Panc1 (cell line): ENCODE measurements around the gene BLTP3B. TPM values are rescaled to one million over a fixed set of nuclear protein-coding genes. Genes with fewer than 3 reads are reported as not detected.

Source experiments
- ATAC-seq: fragments of 200-7000 bp; cut with Tn5 transposase; 2 replicates; pipeline ENCODE4 v1.9.1; 2020; ENCODE audit warnings: mild to moderate bottlenecking, moderate library complexity
- BruUV-seq: library from RNA; stranded (reverse); fragments of 400-500 nt; replicated peaks from 2 replicates; lab custom pipeline; 2021; lab: Mats Ljungman, UMichigan
- CTCF ChIA-PET: fragments of 300-600 bp; sonication (Branson Sonifier 250); formaldehyde crosslinking; loops from one replicate; lab custom pipeline; 2022; ENCODE audit warnings: antibody characterized with exemption; lab: Charles Lee
- POLR2A ChIA-PET: fragments of 300-600 bp; sonication (Branson Sonifier 250); formaldehyde crosslinking; loops from one replicate; lab custom pipeline; 2022; ENCODE audit warnings: antibody characterized with exemption; lab: Charles Lee
- DNase-seq: peaks from one replicate; pipeline ENCODE4 v3.0.0-alpha.2; 2010; ENCODE audit warnings: low read depth, low spot score
- H3K27ac ChIP-seq: 2 replicates; pipeline ENCODE4 v1.5.1; 2011; ENCODE audit warnings: mild to moderate bottlenecking, low read length, inconsistent platforms
- H3K27me3 ChIP-seq: fragments of 200-500 bp; sonication (Bioruptor generic); 2 replicates; pipeline ENCODE4 v1.6.0; 2014; ENCODE audit warnings: low read length, inconsistent platforms; ENCODE audit not compliant: control insufficient read depth, insufficient read depth
- H3K36me3 ChIP-seq: fragments of 200-500 bp; sonication (Bioruptor generic); 2 replicates; pipeline ENCODE4 v1.5.1; 2014; ENCODE audit warnings: inconsistent platforms, mild to moderate bottlenecking, low read length, moderate library complexity; ENCODE audit not compliant: control insufficient read depth, insufficient read depth
- H3K4me1 ChIP-seq: 2 replicates; pipeline ENCODE4 v1.5.1; 2011; ENCODE audit warnings: inconsistent platforms, mild to moderate bottlenecking, low read length, moderate library complexity; ENCODE audit not compliant: control insufficient read depth, insufficient read depth
- H3K4me3 ChIP-seq, 2 experiments: 2 replicates each; pipeline ENCODE4 v1.5.1; 2011 to 2012; ENCODE audit warnings: low read depth in 2 of 2, low read length in 2 of 2, mild to moderate bottlenecking in 2 of 2, inconsistent platforms in 1 of 2, moderate library complexity in 1 of 2
- H3K9me3 ChIP-seq: fragments of 200-500 bp; sonication (Bioruptor generic); 2 replicates; pipeline ENCODE4 v1.5.1; 2014; ENCODE audit warnings: low read depth, mild to moderate bottlenecking, inconsistent platforms, low read length, moderate library complexity; ENCODE audit not compliant: control insufficient read depth, insufficient read depth
- CTCF ChIP-seq: fragments of 450-650 bp; IDR thresholded peaks from 2 replicates; pipeline ENCODE4 v1.5.1; 2017; ENCODE audit warnings: mild to moderate bottlenecking
- POLR2AphosphoS5 ChIP-seq: IDR thresholded peaks from 2 replicates; pipeline ENCODE4 v1.6.1; 2012; ENCODE audit warnings: mild to moderate bottlenecking, low read depth, low read length, moderate library complexity
- REST ChIP-seq, 2 experiments: IDR thresholded peaks; 2 replicates each; pipeline ENCODE4 v1.6.1; 2011 to 2012; ENCODE audit warnings: low read depth in 2 of 2, control low read depth in 1 of 2, low read length in 1 of 2, mild to moderate bottlenecking in 1 of 2, moderate library complexity in 1 of 2; ENCODE audit not compliant: insufficient read depth in 1 of 2
- SIN3A ChIP-seq: IDR thresholded peaks from 2 replicates; pipeline ENCODE4 v1.6.1; 2012; ENCODE audit warnings: low read depth, mild to moderate bottlenecking, low read length, moderate library complexity, borderline replicate concordance; ENCODE audit not compliant: insufficient read depth
- TCF7L2 ChIP-seq: IDR thresholded peaks from 2 replicates; pipeline ENCODE4 v1.6.1; 2011; ENCODE audit warnings: mild to moderate bottlenecking, low read depth, low read length, inconsistent platforms
- in situ Hi-C: cut with HindIII; loops from 2 replicates; pipeline ENCODE4 v1.10.0; 2016; ENCODE audit warnings: low sequenced_read_pairs, low pct_unique_long_range_greater_than_20kb
- intact Hi-C: fragments of 100-400 bp; cut with micrococcal nuclease; formaldehyde crosslinking; loops from one replicate; pipeline ENCODE4 v1.10.0; 2022; ENCODE audit not compliant: unreplicated experiment
- total RNA-seq: library from RNA; stranded (reverse); gene quantifications from one replicate; pipeline ENCODE4 v1.2.1, GENCODE V29; 2021; ENCODE audit not compliant: unreplicated experiment

Gene BLTP3B
- total RNA-seq, 1 experiment from 2014 or later = 32.2 TPM

GRCh38 chr12:100187857-100188519, 45.3 kb upstream of the BLTP3B start:
- intact Hi-C loops = no loop called here
- BruUV-seq = no TSS peak
- TF ChIP-seq CTCF (no peak), SIN3A (no peak), TCF7L2 (no peak), POLR2AphosphoS5 (no peak), REST (IDR thresholded peaks at IDR 0.05; ENCODE audit: insufficient read depth in 1 of 2, low read depth in 2 of 2, low read length in 1 of 2) (no peak)

GRCh38 chr12:100187068-100187467, 44.4 kb upstream of the BLTP3B start:
- H3K36me3 ChIP-seq = no peaks in the 10 kb centered on the region
- intact Hi-C loops = no loop called here
- no peak overlapping the region for H3K4me3 ChIP-seq
- no peaks in the 10 kb centered on the region for H3K27me3 ChIP-seq
- BruUV-seq = no TSS peak
- in situ Hi-C loops = no loop called here
- no peaks in the 10 kb centered on the region for H3K9me3 ChIP-seq
- CTCF ChIA-PET = interaction anchor here (0.6 kb wide), 1 partner anchor 59 kb away, joined by 5 read pairs; no protein-coding TSS in a partner anchor
- no peak overlapping the region for H3K27ac ChIP-seq
- TF ChIP-seq CTCF = no peak
- no peak for TF ChIP-seq REST (IDR thresholded peaks at IDR 0.05; ENCODE audit: insufficient read depth in 1 of 2, low read depth in 2 of 2, low read length in 1 of 2)
- no peak for TF ChIP-seq SIN3A
- TF ChIP-seq POLR2AphosphoS5 = no peak
- no peak for TF ChIP-seq TCF7L2
- no peak for ATAC-seq
- no peaks in the 10 kb centered on the region for H3K4me1 ChIP-seq
- POLR2A ChIA-PET = no interaction called here
- no peak for DNase-seq

More at GRCh38 chr12:100187857-100188519, 45.3 kb upstream of the BLTP3B start:
- no peak for ATAC-seq
- CTCF ChIA-PET = no interaction called here
- Histone ChIP-seq H3K27me3 (no peaks in the 10 kb centered on the region), H3K4me3 (no peak overlapping the region), H3K27ac (no peak overlapping the region), H3K9me3 (no peaks in the 10 kb centered on the region), H3K4me1 (no peaks in the 10 kb centered on the region), H3K36me3 (no peaks in the 10 kb centered on the region)
- no peak for DNase-seq
- in situ Hi-C loops = no loop called here
- POLR2A ChIA-PET = no interaction called here
